Body of pancreas (tissue), 4 donors: ENCODE results near the gene SENP3. TPM values are rescaled to one million over a fixed set of nuclear protein-coding genes. Genes with fewer than 3 reads are reported as not detected.

Source experiments
- ATAC-seq: fragments of 150-250 bp; one replicate; pipeline ENCODE4 v1.9.1; 2016
- DNase-seq, 4 donors: peaks; one replicate each; pipeline ENCODE4 v3.0.0-alpha.2; 2019
- H3K27ac ChIP-seq, 4 donors: fragments of 200-600 bp; sonication (generic); 1 replicate in 3 of 4; 2 replicates in 1 of 4; pipeline versions ENCODE4 v1.5.1 to v1.6.1; 2016 to 2019; ENCODE audit warnings: mild to moderate bottlenecking in 1 of 4, mixed read lengths in 1 of 4, moderate library complexity in 1 of 4
- H3K27me3 ChIP-seq, 2 donors: fragments of 200-600 bp; sonication (generic); one replicate each; pipeline ENCODE4 v1.6.0; 2016; ENCODE audit warnings: mild to moderate bottlenecking in 1 of 2
- H3K36me3 ChIP-seq, 2 donors: fragments of 200-600 bp; sonication (generic); replicated peaks in 1 of 2; 2 replicates each; pipeline ENCODE4 v1.5.1; 2016; ENCODE audit warnings: low read depth in 2 of 2; ENCODE audit not compliant: insufficient read depth in 1 of 2
- H3K4me1 ChIP-seq: fragments of 200-600 bp; sonication (generic); one replicate; pipeline ENCODE4 v1.6.0; 2016
- H3K4me3 ChIP-seq, 2 donors: fragments of 200-600 bp; sonication (generic); 1 replicate in 1 of 2; 2 replicates in 1 of 2; pipeline ENCODE4 v1.5.1; 2016 to 2019
- H3K9me3 ChIP-seq, 3 donors: fragments of 200-600 bp; sonication (generic); 1 replicate in 2 of 3; 2 replicates in 1 of 3; pipeline ENCODE4 v1.5.1; 2016
- POLR2A ChIP-seq, 3 donors: fragments of 450-650 bp; IDR thresholded peaks; one replicate each; pipeline ENCODE4 v1.6.1; 2016; ENCODE audit warnings: antibody characterized with exemption in 3 of 3, mild to moderate bottlenecking in 2 of 3
- WGBS, 2 donors: methylation state at CpG; one replicate each; pipeline ENCODE4 v1.1.5; 2017; 5-methylcytosine and 5-hydroxymethylcytosine counted together
- intact Hi-C: fragments of 100-400 bp; cut with DNase I; formaldehyde crosslinking; loops from one replicate; pipeline ENCODE4 v1.15.1; 2023
- small RNA-seq: library from RNA; depleted of rRNA; stranded (forward); fragments of <200 nt; gene quantifications from one replicate; pipeline ENCODE3, GENCODE V24; 2016
- total RNA-seq, 2 donors: library from RNA; depleted of rRNA; stranded (reverse); fragments of >200 nt; gene quantifications; one replicate each; pipeline ENCODE4 v1.1.0, GENCODE V29; 2016
- TF ChIP-seq, protein P1 (sequence below), 7 experiments: fragments of 450-650 bp in 4 of 7; fragments of 200-600 bp in 3 of 7; sonication (generic) in 3 of 7; IDR thresholded peaks; one replicate each; pipeline ENCODE4 v1.5.1; 2016 to 2019; ENCODE audit warnings: antibody characterized with exemption in 7 of 7

SENP3 gene
- total RNA-seq, 2 donors from 2014 or later: 25.7 to 28.0 TPM

DNA sequence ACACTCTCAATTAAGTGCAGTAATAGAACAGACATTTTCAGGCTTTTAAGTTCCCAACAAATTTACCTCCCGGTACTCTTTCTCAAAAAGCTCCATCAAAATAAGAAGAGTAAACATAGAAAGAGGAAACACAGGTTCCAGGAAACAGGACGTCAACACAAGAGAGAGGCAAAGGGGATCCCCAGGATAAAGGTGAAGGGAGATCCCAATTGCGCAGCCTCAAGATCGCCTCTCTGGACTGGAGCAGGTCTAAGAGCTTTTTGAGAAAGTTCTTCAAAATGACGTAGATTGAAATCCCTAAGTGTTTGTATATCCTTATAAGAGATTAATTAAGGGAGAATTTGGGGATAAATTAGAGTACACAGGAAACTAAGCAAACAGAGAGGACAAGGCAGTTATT is 56.9 kb downstream of the SENP3 start:
- Histone ChIP-seq H3K36me3 (no peaks in the 10 kb centered on the region), H3K27me3 (no peaks in the 10 kb centered on the region), H3K27ac (no peak overlapping the region), H3K4me3 (no peak overlapping the region), H3K4me1 (peaks cover 4% of the 10 kb centered on the region), H3K9me3 (no peaks in the 10 kb centered on the region)
- no peak for DNase-seq
- no peak for TF ChIP-seq POLR2A (IDR thresholded peaks at IDR 0.05)
- TF ChIP-seq, protein P1, sequence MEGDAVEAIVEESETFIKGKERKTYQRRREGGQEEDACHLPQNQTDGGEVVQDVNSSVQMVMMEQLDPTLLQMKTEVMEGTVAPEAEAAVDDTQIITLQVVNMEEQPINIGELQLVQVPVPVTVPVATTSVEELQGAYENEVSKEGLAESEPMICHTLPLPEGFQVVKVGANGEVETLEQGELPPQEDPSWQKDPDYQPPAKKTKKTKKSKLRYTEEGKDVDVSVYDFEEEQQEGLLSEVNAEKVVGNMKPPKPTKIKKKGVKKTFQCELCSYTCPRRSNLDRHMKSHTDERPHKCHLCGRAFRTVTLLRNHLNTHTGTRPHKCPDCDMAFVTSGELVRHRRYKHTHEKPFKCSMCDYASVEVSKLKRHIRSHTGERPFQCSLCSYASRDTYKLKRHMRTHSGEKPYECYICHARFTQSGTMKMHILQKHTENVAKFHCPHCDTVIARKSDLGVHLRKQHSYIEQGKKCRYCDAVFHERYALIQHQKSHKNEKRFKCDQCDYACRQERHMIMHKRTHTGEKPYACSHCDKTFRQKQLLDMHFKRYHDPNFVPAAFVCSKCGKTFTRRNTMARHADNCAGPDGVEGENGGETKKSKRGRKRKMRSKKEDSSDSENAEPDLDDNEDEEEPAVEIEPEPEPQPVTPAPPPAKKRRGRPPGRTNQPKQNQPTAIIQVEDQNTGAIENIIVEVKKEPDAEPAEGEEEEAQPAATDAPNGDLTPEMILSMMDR (IDR thresholded peaks at IDR 0.05): no peak
- ATAC-seq: no peak
- WGBS, 2 donors: 70 to 72% methylated on average over 5 of the region's 5 CpGs
- intact Hi-C loops: no loop called here

DNA sequence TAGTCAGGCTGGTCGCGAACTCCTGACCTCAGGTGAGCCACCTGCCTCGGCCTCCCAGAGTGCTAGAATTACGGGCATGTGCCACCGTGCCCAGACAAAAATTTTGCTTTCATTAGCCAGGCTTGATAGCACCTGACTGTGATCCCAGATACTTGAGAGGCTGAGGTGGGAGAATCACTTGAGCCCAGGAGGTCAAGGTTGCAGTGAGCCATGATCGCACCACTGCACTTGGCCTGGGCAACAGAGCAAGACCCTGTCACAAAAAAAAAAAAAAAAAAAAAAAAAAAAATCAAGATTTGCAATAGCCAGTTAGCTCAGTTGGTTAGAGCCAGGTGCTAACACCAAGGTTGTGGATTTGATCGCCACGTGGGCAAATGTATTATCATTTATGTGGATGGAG is 59.1 kb downstream of the SENP3 start:
- DNase-seq: no peak
- intact Hi-C loops: no loop called here
- H3K27ac ChIP-seq: no peak overlapping the region
- TF ChIP-seq, protein P1 (IDR thresholded peaks at IDR 0.05): no peak
- no peak for TF ChIP-seq POLR2A (IDR thresholded peaks at IDR 0.05)
- H3K36me3 ChIP-seq: no peaks in the 10 kb centered on the region
- H3K27me3 ChIP-seq: no peaks in the 10 kb centered on the region
- peaks cover 3% of the 10 kb centered on the region for H3K4me1 ChIP-seq
- ATAC-seq: no peak
- H3K9me3 ChIP-seq: no peaks in the 10 kb centered on the region
- 87 to 88% methylated on average over 6 to 8 of the region's 8 CpGs for WGBS, 2 donors
- H3K4me3 ChIP-seq: no peak overlapping the region

Small RNAs within 50 kb of the gene (small RNA-seq; reads per million reads assigned to genes)
- not detected for gene CD68
- gene RF00019: not detected
- gene SNORA48: not detected
- not detected for gene SNORD10

Other genes starting within 250 kb of the SENP3 start
- gene GPS2, start 246.6 kb upstream of the SENP3 start, total RNA-seq: 10 to 100 TPM; 71.9 to 75.8 TPM
- 10 to 100 TPM; 28.8 to 41.2 TPM for gene NEURL4, start 232.6 kb upstream of the SENP3 start, total RNA-seq
- gene ACAP1, start 225.4 kb upstream of the SENP3 start, total RNA-seq: 1 to 10 TPM in 1 of 2 donors, under 1 TPM in 1; 0.99 to 2.1 TPM
- 1 to 10 TPM; 2.6 to 5.6 TPM for gene KCTD11, start 209.8 kb upstream of the SENP3 start, total RNA-seq
- not detected for gene TMEM95, start 206.8 kb upstream of the SENP3 start, total RNA-seq
- gene TNK1, start 180.8 kb upstream of the SENP3 start, total RNA-seq: 10 to 100 TPM; 12.7 to 15.8 TPM
- gene PLSCR3, start 167.4 kb upstream of the SENP3 start, total RNA-seq: 10 to 100 TPM; 13.2 to 15.8 TPM
- gene TMEM256, start 157.8 kb upstream of the SENP3 start, total RNA-seq: 10 to 100 TPM; 14.5 to 21.8 TPM
- 1 to 10 TPM; 5.2 to 6.3 TPM for gene NLGN2, start 154.1 kb upstream of the SENP3 start, total RNA-seq
- gene SPEM1, start 141.6 kb upstream of the SENP3 start, total RNA-seq: not detected
- gene SPEM2, start 136.3 kb upstream of the SENP3 start, total RNA-seq: not detected
- gene SPEM3, start 133.1 kb upstream of the SENP3 start, total RNA-seq: not detected
- 1 to 10 TPM; 3.6 to 9.6 TPM for gene TMEM102, start 126.5 kb upstream of the SENP3 start, total RNA-seq
- gene FGF11, start 122.4 kb upstream of the SENP3 start, total RNA-seq: 1 to 10 TPM in 1 of 2 donors, not detected in 1; 2.1 TPM
- 1 to 10 TPM; 2.6 to 8.8 TPM for gene CHRNB1, start 116.9 kb upstream of the SENP3 start, total RNA-seq
- gene ZBTB4, start 82.3 kb upstream of the SENP3 start, total RNA-seq: 10 to 100 TPM; 30.9 to 38.2 TPM
- not detected for gene SLC35G6, start 80.5 kb upstream of the SENP3 start, total RNA-seq
- 100 to 1,000 TPM in 1 of 2 donors, 10 to 100 TPM in 1; 36.3 to 124 TPM for gene POLR2A, start 77.6 kb upstream of the SENP3 start, total RNA-seq
- 10 to 100 TPM; 32.2 to 48.8 TPM for gene TNFSF12, start 12.9 kb upstream of the SENP3 start, total RNA-seq
- 10 to 100 TPM; 11.9 to 18.8 TPM for gene TNFSF13, start 3.2 kb upstream of the SENP3 start, total RNA-seq
- gene CD68, start 17.7 kb downstream of the SENP3 start, total RNA-seq: 10 to 100 TPM in 1 of 2 donors, 1 to 10 TPM in 1; 4.3 to 14.8 TPM
- gene MPDU1, start 21.9 kb downstream of the SENP3 start, total RNA-seq: 10 to 100 TPM; 27.0 to 37.6 TPM
- gene SOX15, start 28.2 kb downstream of the SENP3 start, total RNA-seq: not detected
- 10 to 100 TPM; 10.2 to 10.9 TPM for gene FXR2, start 53.0 kb downstream of the SENP3 start, total RNA-seq
- 100 to 1,000 TPM in 1 of 2 donors, 10 to 100 TPM in 1; 59.9 to 148 TPM for gene SAT2, start 65.9 kb downstream of the SENP3 start, total RNA-seq
- gene SHBG, start 68.2 kb downstream of the SENP3 start, total RNA-seq: not detected
- gene ATP1B2, start 89.0 kb downstream of the SENP3 start, total RNA-seq: 1 to 10 TPM in 1 of 2 donors, under 1 TPM in 1; 0.78 to 1.3 TPM
- gene TP53, start 125.6 kb downstream of the SENP3 start, total RNA-seq: 10 to 100 TPM; 12.2 TPM
- gene WRAP53, start 126.6 kb downstream of the SENP3 start, total RNA-seq: 1 to 10 TPM; 3.4 to 5.6 TPM
- gene EFNB3, start 143.3 kb downstream of the SENP3 start, total RNA-seq: under 1 TPM; 0.33 to 0.78 TPM
- under 1 TPM; 0.26 to 0.66 TPM for gene DNAH2, start 155.8 kb downstream of the SENP3 start, total RNA-seq